Uterine smooth muscle cell (primary cell): ENCODE measurements around the gene MRPL57. TPM values are rescaled to one million over a fixed set of nuclear protein-coding genes. Genes with fewer than 3 reads are reported as not detected.

Source experiments
- total RNA-seq: library from RNA; depleted of rRNA; stranded (reverse); fragments of >200 nt; gene quantifications from 2 replicates; pipeline ENCODE4 v1.2.3, GENCODE V29; 2014

MRPL57 gene
- total RNA-seq, result 21.7 and 23.5 TPM in 2 replicates

DNA sequence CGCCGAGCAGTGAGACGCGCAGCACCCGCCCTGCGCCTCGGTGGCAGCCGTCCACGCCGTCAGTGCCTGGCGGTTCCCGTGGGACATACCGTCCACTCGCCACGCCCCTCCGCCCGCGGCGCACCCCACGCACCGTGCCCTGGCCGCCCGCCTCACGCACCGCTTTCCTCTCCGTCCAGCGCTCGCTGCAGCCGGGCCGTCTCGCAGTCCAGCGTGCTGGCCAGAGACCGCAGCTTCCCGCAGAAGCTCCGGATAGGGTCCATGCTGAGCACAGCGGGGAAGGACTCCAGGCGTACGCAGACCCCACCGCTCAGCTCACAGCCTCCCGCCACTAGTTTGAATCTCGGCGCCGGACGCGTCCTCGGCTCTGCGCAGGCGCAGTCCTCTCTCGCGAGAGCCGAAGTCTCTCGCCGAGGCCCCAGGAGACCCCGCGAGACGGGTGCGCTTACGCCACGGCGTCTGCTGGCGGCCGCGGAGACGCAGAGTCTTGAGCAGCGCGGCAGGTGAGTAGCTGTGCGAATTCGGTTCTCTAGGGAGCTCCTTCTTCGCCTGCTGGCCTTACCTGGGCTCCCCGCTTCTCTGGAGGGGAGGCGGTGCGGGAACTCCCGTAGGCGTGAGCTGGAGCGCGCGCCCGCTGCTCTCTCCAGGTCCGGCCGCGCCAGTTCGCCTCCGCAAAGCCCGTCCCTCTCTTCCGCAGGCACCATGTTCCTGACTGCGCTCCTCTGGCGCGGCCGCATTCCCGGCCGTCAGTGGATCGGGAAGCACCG is at the start of gene MRPL57, which contains the start of gene SKA3:
Gene MRPL57 (plus strand): TSS at position 444 of the 767 bp plus-strand sequence. CDS start 259 bp downstream, at position 703.
Gene SKA3 (minus strand): TSS at position 338 of the 767 bp plus-strand sequence. CDS start 75 bp downstream, at position 263.

Other genes with a start within 250 kb of the MRPL57 start
- 11.6 and 16.2 TPM in 2 replicates for gene LATS2, start 115.1 kb upstream of the MRPL57 start, total RNA-seq
- gene SAP18, start 36.5 kb upstream of the MRPL57 start, total RNA-seq, result 54.0 and 55.7 TPM in 2 replicates
- gene SKA3, start 106 bp upstream of the MRPL57 start, total RNA-seq, result 9.7 and 10.1 TPM in 2 replicates